GM21825 (cell line): ENCODE results near the gene NOM1.

Source experiments
- ATAC-seq: cut with Tn5 transposase; IDR thresholded peaks from one replicate; pipeline ENCODE4 v1.9.1; 2021; ENCODE audit warnings: mild to moderate bottlenecking, moderate library complexity; ENCODE audit not compliant: unreplicated experiment

Gene NOM1

GRCh38 chr7:156979711-156980110 is 30.2 kb downstream of the NOM1 start:
- ATAC-seq = no peak

- no peak for ATAC-seq
These were observed 34.8 kb downstream of the NOM1 start for GRCh38 chr7:156984174-156984891.

- no peak for ATAC-seq
These were observed 35.8 kb downstream of the NOM1 start for GRCh38 chr7:156985101-156985992.

GRCh38 chr7:156986378-156986777 is 36.9 kb downstream of the NOM1 start:
- ATAC-seq = no peak

GRCh38 chr7:156988343-156989185 is 39.1 kb downstream of the NOM1 start:
- no peak for ATAC-seq

- no peak for ATAC-seq
These were observed 40.4 kb downstream of the NOM1 start for GRCh38 chr7:156989766-156990535.

- ATAC-seq = no peak
These were observed 43.8 kb downstream of the NOM1 start for GRCh38 chr7:156993021-156993924.

GRCh38 chr7:156993925-156994235 is 44.4 kb downstream of the NOM1 start:
- ATAC-seq = no peak

- no peak for ATAC-seq
These were observed 44.9 kb downstream of the NOM1 start for GRCh38 chr7:156994417-156994816.

- no peak for ATAC-seq
These were observed 49.8 kb downstream of the NOM1 start for GRCh38 chr7:156998988-156999957.

GRCh38 chr7:156999958-157000726 is 50.6 kb downstream of the NOM1 start:
- no peak for ATAC-seq

GRCh38 chr7:157000741-157001653 is 51.5 kb downstream of the NOM1 start:
- ATAC-seq = no peak

GRCh38 chr7:157001920-157002818 is 52.7 kb downstream of the NOM1 start:
- no peak for ATAC-seq

- ATAC-seq = no peak
These were observed 53.4 kb downstream of the NOM1 start for GRCh38 chr7:157002819-157003421.

GRCh38 chr7:157003445-157003755 is 53.9 kb downstream of the NOM1 start:
- no peak for ATAC-seq
